Measurements from ENCODE around the gene CCDC154.
"Not testable (repeated sequence)": the region's sequence is repeated elsewhere in the genome, so short reads cannot be mapped to it uniquely, and the experiment has no call there.

CCDC154 gene

DNA sequence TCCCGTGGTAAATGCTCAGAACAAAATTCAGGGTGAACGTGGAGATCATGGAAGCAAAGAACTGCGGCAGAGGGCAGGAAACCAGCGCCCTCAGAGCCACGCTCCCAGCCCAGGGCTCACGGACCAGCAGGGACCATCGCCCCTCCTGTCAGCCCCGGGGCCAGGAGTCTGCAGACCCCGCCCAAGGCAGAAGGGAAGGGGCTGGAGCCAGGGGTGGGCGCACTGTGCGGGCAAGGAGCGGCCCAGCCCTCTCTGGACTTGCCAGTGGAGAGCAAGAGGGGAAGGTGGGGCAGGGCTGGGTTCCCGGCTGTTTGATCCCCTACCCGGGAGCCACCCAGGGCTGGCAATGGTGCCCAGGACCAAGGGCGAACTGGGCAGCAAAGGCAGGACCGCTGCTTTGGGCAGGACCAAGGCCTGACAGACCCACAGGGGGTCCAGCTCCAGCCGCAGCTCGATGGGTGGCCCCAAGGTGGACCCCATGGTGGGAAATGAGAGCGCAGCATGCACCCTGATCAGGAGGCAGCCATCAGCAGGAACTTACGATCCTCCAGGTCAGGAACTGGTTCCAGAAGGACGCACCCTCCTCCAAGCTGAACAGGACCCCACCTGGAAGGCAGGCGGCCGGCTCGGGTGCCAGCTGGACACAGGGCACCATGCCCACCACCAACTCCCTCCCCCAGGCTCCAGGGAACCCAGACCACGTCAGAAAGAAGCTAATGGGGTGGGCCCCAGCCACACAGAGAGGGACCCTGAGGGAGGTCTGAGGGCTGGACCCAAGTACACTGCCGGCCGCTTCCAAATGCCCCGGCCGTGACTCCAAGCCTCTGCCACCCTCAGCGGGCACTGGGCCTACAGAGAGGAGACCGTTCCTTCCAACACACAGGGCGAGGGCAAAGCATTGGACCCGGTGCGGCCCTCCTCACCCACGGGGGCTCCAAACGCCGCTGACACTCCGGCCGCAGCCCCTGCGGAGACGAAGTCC lies 11.1 kb upstream of the CCDC154 start:
- in situ Hi-C loops (cut with MboI; ENCODE audit: low sequenced_read_pairs) = no loop called here

GRCh38 chr16:1454561-1454960 lies 10.2 kb upstream of the CCDC154 start:
- in situ Hi-C loops (cut with MboI; ENCODE audit: low sequenced_read_pairs) = no loop called here

DNA sequence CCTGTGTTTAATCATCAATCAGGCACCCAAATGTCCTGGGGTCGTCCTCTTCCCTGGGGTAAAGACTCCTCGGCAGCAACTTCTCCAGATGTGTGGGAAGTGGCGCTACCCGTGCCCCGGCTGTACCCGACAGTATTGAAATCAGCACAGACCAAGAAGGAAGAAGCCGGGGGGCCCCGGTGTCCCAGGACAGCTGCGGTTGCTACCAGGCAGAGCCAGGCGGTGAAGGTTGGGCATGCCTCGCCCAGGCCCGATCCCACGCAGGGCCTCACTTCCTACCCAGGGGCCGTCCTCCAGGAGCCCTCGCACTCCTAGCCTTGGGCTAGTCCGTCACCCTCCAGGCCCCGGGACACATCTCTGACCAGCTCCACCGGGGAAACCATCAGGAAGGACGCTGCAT lies 9.0 kb upstream of the CCDC154 start:
- in situ Hi-C loops (cut with MboI; ENCODE audit: low sequenced_read_pairs) = no loop called here

GRCh38 chr16:1452530-1452929 lies 8.2 kb upstream of the CCDC154 start:
- in situ Hi-C loops (cut with MboI; ENCODE audit: low sequenced_read_pairs) = no loop called here

- in situ Hi-C loops (cut with MboI; ENCODE audit: low sequenced_read_pairs) = no loop called here
Measured at GRCh38 chr16:1451702-1452392, 7.5 kb upstream of the CCDC154 start.

DNA sequence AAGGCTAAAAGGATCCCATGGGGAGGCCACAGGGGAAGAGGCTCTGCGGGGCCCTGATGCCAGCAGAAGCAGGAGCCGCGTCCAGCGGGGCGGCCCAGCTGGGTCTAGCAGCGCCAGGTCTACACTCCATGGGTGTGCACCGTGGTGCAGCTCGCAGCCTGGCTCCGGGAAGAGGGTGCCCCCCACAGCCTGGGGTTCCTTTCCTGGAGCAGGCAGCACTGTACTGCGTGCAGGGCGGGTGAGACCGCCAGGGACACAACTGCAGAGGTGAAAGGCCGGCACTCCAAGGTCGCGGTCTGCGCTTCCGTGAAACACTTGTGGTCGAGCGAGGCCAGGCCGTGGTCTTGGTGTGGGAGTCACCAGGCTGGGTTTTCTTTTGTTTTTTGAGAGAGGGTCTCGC lies 6.5 kb upstream of the CCDC154 start:
- in situ Hi-C loops (cut with MboI; ENCODE audit: low sequenced_read_pairs) = no loop called here

DNA sequence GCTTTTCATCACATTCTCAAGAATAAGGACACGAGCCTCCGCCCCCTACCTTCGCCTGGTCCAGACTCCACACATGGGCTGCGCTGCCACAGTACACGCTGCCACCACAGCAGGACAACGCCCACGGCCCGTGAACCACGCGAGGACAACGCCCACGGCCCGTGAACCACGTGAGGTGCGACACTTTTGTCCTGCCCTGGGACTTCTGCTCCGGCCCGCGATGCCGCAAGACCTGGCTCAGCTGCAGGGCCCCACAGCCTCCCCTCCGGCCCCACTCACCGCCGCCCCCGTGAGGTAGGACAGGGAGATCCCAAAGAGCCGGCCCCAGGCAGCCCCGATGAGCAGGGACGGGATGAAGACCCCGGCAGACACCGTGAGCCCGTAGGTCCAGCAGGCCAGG lies 5.9 kb upstream of the CCDC154 start:
- in situ Hi-C loops (cut with MboI; ENCODE audit: low sequenced_read_pairs) = no loop called here

DNA sequence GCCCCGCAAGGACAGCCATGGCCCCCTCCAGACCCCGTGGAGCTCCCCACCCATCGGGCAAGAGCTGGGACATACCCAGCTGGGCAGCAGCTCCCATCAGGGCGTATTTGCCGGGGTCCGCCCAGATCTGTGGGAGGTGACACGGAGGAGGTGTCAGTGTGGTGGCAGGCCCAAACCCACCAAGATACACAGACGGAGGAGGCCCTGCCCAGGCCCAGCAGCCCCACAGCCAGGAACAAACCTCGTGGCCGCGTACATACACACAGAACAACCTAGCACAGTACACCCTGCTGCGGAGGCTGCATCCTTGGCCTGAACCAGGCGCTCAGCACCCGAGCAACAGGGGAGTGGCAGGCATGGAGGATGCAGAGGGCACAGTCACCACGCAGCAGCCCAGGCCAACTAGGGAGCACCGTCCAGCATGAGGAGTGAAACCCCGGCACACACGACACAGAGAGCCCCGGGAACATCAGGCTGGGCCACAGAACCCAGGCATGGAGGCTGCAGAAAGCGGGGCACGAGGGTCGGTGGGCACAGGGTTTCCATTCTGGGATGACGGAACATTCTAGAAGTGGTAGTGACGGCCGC lies 4.9 kb upstream of the CCDC154 start:
- in situ Hi-C loops (cut with MboI; ENCODE audit: low sequenced_read_pairs) = no loop called here

DNA sequence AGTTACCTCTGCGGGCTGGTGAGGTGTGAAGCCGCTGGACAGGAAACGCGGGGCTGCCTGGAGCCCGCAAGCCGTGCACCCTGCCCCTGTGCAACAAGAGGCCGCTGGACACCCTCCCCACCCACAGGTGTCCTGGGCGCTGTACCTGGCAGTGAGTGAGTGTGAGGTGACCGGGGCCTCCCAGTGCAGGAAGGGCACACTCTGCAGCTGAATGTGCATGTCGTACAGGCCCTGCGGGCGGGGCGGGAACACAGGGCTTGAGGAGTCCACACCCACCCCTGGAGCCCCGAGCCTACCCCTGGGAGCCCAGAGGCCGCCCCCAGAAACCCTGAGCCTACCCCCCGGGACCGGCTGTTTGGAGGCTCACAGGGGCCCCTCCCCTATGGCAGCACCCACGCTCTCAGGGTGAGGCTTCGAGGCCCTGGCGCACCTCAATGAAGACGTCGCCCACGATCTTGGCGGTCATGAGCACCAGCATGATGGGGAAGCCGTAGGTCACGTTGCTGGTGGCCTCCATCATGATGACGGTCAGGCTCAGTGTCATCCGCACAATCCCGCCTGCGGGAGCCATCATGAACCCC lies 4.3 kb upstream of the CCDC154 start:
- in situ Hi-C loops (cut with MboI; ENCODE audit: low sequenced_read_pairs) = no loop called here

GRCh38 chr16:1447965-1448364 lies 3.6 kb upstream of the CCDC154 start:
- in situ Hi-C loops (cut with MboI; ENCODE audit: low sequenced_read_pairs) = no loop called here

- in situ Hi-C loops (cut with MboI; ENCODE audit: low sequenced_read_pairs) = no loop called here
Measured at GRCh38 chr16:1446296-1447080, 2.1 kb upstream of the CCDC154 start.

GRCh38 chr16:1445518-1446203 lies 1.3 kb upstream of the CCDC154 start:
- in situ Hi-C loops (cut with MboI; ENCODE audit: low sequenced_read_pairs) = no loop called here

- in situ Hi-C loops (cut with MboI; ENCODE audit: low sequenced_read_pairs) = no loop called here
Measured at GRCh38 chr16:1444730-1445517, 568 bp upstream of the CCDC154 start.

GRCh38 chr16:1443403-1443973 lies 868 bp downstream of the CCDC154 start:
- in situ Hi-C loops (cut with MboI; ENCODE audit: low sequenced_read_pairs) = no loop called here

DNA sequence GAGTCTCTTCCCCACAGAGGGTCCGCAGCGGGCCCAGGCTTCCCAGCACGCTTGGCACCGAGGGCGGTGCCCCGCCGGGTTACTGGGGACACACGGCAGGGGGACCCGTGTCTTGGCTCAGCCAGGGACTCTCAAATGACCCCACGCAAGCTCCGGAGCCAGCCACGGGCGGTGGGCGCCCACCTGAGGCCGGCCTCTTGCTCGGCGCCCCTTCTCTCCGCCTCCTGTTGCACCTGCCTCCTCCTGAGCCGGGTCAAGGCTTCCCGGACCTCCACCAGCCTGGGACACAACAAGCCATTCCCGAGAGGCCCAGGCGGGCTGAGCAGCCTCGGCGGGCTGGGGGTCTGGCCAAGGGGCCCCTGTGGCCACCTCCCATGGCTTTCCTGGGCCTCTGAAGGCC lies 1.7 kb downstream of the CCDC154 start:
- in situ Hi-C loops (cut with MboI; ENCODE audit: low sequenced_read_pairs) = no loop called here

DNA sequence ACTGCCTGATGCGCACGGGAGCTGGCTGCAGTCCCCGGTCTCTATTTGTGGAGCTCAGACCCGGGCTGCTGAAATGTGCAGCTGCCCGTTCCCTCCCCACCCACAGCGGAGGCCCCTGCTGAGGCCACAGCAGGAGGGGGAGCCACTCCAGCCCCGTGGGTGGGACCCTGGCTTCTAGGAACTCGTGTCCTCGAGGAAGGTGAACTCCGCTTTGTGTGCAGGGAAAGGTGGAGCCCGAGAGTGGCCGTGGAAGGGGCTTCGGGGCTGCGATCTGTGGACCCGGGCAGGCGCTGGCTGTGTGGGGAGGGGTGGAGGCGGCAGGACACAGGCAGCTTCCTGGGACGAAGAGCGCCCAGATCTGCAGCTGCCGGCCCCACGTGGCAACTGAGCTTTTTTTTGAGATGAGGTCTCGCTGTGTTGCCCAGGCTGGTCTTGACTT lies 2.9 kb downstream of the CCDC154 start:
- in situ Hi-C loops (cut with MboI; ENCODE audit: low sequenced_read_pairs) = no loop called here

DNA sequence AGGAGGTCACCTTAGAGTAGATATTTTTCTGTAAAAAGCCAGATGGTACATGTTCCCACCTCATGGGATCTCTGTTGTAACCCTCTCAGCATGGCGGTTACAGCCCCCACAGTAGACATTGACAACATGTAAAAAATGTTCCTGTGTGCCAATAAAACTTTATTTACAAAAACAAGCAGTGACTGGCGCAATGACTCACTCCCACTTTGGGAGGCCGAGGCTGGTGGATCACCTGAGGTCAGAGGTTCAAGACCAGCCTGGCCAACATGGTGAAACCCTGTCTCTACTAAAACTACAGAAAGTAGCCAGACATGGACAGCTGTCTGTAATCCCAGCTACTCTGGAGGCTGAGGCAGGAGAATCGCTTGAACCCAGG lies 4.7 kb downstream of the CCDC154 start:
- in situ Hi-C loops (cut with MboI; ENCODE audit: low sequenced_read_pairs) = not testable (repeated sequence)

DNA sequence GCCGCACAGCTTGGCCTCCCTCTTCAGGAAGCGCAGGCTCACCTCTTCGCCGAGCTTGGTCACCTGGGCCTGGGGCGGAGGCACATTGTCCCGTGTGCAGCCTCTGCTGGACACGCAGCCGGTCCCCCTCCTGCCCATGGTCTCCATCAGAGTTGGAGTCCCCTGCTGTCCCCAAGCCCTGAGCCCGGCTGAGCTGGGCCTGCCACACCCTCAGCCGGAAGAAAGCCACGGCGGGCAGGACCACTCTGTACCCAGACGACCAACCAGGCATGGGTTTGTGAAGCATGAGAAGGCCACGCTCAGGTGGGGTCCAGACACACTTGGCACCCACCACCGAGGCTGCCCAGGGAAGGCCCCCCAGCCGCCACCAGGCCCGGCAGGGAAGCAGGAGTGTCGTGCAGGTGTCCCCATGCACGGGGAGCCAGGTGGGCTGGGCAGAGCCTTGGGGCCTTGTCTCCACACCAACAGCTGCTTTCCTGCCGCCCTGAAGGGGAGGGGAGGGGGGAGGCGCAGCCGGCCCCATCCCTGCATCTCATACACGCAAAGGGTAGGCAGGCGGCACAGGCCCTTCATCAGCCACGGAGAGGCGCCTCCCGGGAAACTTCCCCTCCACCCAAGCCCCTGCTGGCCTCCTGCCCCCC lies 5.2 kb downstream of the CCDC154 start:
- in situ Hi-C loops (cut with MboI; ENCODE audit: low sequenced_read_pairs) = no loop called here
